Measurements from ENCODE around the gene COBL. TPM values are rescaled to one million over a fixed set of nuclear protein-coding genes. Genes with fewer than 3 reads are reported as not detected.

Gene COBL
- total and polyA plus RNA-seq, 12 donors = 0.09 to 1.4 (median 0.53) TPM

GRCh38 chr7:51011710-51012350 is 304.8 kb downstream of the COBL start:
- Histone ChIP-seq H3K36me3 (replicated peaks in 1 of 2) (no peaks in the 10 kb centered on the region), H3K4me1 (replicated peaks in 1 of 2) (no peaks in the 10 kb centered on the region), H3K9me3 (replicated peaks in 1 of 3) (no peaks in the 10 kb centered on the region), H3K27ac (no peak overlapping the region), H3K4me3 (no peak overlapping the region), H3K27me3 (no peaks in the 10 kb centered on the region)
- TF ChIP-seq POLR2A (IDR thresholded peaks at IDR 0.05) (no peak), CTCF (IDR thresholded peaks at IDR 0.05) (no peak)
- peak in 1 of 7 donors; percentile 13 for DNase-seq
- WGBS, 4 donors = 74 to 90% (median 83%) methylated on average over 7 of the region's 7 CpGs
- intact Hi-C loops (cut with DNase I) = no loop called here

GRCh38 chr7:51010534-51010933 is 306.1 kb downstream of the COBL start:
- peak in 1 of 7 donors; percentile 35 for DNase-seq
- no peaks in the 10 kb centered on the region for H3K36me3 ChIP-seq (replicated peaks in 1 of 2)
- no peak overlapping the region for H3K27ac ChIP-seq
- no peak overlapping the region for H3K4me3 ChIP-seq
- no peaks in the 10 kb centered on the region for H3K9me3 ChIP-seq (replicated peaks in 1 of 3)
- intact Hi-C loops (cut with DNase I) = no loop called here
- 71 to 80% (median 76%) methylated on average over 5 to 7 of the region's 7 CpGs for WGBS, 4 donors
- no peak for TF ChIP-seq CTCF (IDR thresholded peaks at IDR 0.05)
- TF ChIP-seq POLR2A (IDR thresholded peaks at IDR 0.05) = no peak
- H3K4me1 ChIP-seq (replicated peaks in 1 of 2) = no peaks in the 10 kb centered on the region
- no peaks in the 10 kb centered on the region for H3K27me3 ChIP-seq

GRCh38 chr7:51009716-51010496 is 306.7 kb downstream of the COBL start:
- H3K9me3 ChIP-seq (replicated peaks in 1 of 3) = no peaks in the 10 kb centered on the region
- intact Hi-C loops (cut with DNase I) = no loop called here
- H3K4me3 ChIP-seq = no peak overlapping the region
- no peak overlapping the region for H3K27ac ChIP-seq
- H3K36me3 ChIP-seq (replicated peaks in 1 of 2) = no peaks in the 10 kb centered on the region
- H3K4me1 ChIP-seq (replicated peaks in 1 of 2) = no peaks in the 10 kb centered on the region
- WGBS, 4 donors = 63 to 75% (median 71%) methylated on average over 8 to 17 of the region's 17 CpGs
- TF ChIP-seq POLR2A (IDR thresholded peaks at IDR 0.05) (no peak), CTCF (IDR thresholded peaks at IDR 0.05) (no peak)
- DNase-seq = peak in 4 of 7 donors; percentile 24 to 48 (median 26)
- H3K27me3 ChIP-seq = no peaks in the 10 kb centered on the region

GRCh38 chr7:51007551-51008505 is 308.8 kb downstream of the COBL start:
- H3K36me3 ChIP-seq (replicated peaks in 1 of 2) = no peaks in the 10 kb centered on the region
- WGBS, 4 donors = 87 to 90% (median 88%) methylated on average over 19 to 21 of the region's 21 CpGs
- H3K4me3 ChIP-seq = no peak overlapping the region
- H3K27me3 ChIP-seq = no peaks in the 10 kb centered on the region
- H3K27ac ChIP-seq = no peak overlapping the region
- no peaks in the 10 kb centered on the region for H3K9me3 ChIP-seq (replicated peaks in 1 of 3)
- TF ChIP-seq CTCF (IDR thresholded peaks at IDR 0.05) = no peak
- TF ChIP-seq POLR2A (IDR thresholded peaks at IDR 0.05) = no peak
- intact Hi-C loops (cut with DNase I) = no loop called here
- DNase-seq = no peak
- no peaks in the 10 kb centered on the region for H3K4me1 ChIP-seq (replicated peaks in 1 of 2)

Measured in adrenal gland (tissue), 12 donors.